ENCODE data around the gene SLC8A3. TPM values are rescaled to one million over a fixed set of nuclear protein-coding genes. Genes with fewer than 3 reads are reported as not detected.

The SLC8A3 gene
- total and polyA plus RNA-seq, 2 donors (not counting 3 experiments of a cell fraction or from before 2014, with no cell fraction given): not detected

DNA sequence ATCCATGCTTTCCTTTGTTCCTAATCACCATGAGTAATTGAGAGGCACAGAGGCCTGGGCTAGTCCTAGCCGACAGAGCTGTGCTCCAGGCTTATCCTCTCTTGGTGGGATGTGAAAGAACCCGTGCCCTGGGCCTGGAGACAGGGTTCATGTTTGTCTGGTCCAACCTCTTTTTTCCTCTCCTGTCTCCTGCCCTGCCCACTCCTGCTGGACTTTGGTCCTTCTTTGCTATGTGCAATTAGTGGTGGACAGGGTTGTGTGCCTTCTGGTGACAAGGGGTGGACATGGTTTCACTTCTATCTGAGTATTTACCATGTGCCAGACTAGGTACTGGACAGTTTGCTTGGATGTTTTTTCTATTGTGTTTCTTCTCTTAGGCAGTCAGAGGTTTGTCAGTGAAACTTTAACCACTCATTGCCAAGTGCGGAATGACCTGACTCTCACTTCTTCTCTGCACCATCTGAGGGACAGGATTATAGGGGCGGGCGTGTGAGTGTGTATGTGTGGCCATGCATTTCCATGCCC lies 183.4 kb downstream of the SLC8A3 start:
- Histone ChIP-seq H3K27me3 (ENCODE audit: control insufficient read depth in 2 of 2, insufficient read depth in 2 of 2, low read length in 2 of 2) (no peaks in the 10 kb centered on the region), H3K4me3 (replicated peaks in 1 of 3; ENCODE audit: insufficient read depth in 1 of 3, low read depth in 1 of 3, low read length in 3 of 3) (no peak overlapping the region), H3K36me3 (ENCODE audit: control insufficient read depth in 2 of 2, extremely low read depth in 1 of 2, insufficient read depth in 2 of 2, low read length in 2 of 2) (no peaks in the 10 kb centered on the region), H3K4me2 (ENCODE audit: insufficient read depth, low read length) (no peak overlapping the region), H2AFZ (ENCODE audit: low read depth, low read length) (no peak overlapping the region), H3K9me3 (replicated peaks; ENCODE audit: control insufficient read depth, insufficient read depth, low read length) (no peaks in the 10 kb centered on the region), H3K9me1 (replicated peaks; ENCODE audit: control insufficient read depth, extremely low read depth, insufficient read depth, low read length) (no peaks in the 10 kb centered on the region), H3K27ac (ENCODE audit: insufficient read depth, low read depth, low read length) (no peak overlapping the region), H3K79me2 (ENCODE audit: control insufficient read depth, insufficient read depth, low read length) (no peaks in the 10 kb centered on the region), H3K4me1 (ENCODE audit: control insufficient read depth, extremely low read depth, insufficient read depth, low read length) (no peaks in the 10 kb centered on the region), H3K9ac (replicated peaks; ENCODE audit: extremely low read depth, insufficient read depth, low read length) (no peak overlapping the region), H4K20me1 (replicated peaks; ENCODE audit: control insufficient read depth, extremely low read depth, insufficient read depth, low read length) (no peaks in the 10 kb centered on the region)
- TF ChIP-seq EZH2 (IDR thresholded peaks at IDR 0.05; ENCODE audit: borderline replicate concordance, low read depth, low read length, severe bottlenecking) (no peak), POLR2AphosphoS5 (IDR thresholded peaks at IDR 0.05; ENCODE audit: insufficient read depth, low read depth, low read length) (no peak), POLR2A (IDR thresholded peaks at IDR 0.05; ENCODE audit: low read depth, low read length) (no peak), GATA2 (IDR thresholded peaks at IDR 0.05; ENCODE audit: insufficient read depth, insufficient read length, low read depth, low read length) (no peak), FOS (IDR thresholded peaks at IDR 0.05; ENCODE audit: borderline replicate concordance, insufficient read depth, low read length) (no peak), JUN (IDR thresholded peaks at IDR 0.05; ENCODE audit: borderline replicate concordance, insufficient read depth, insufficient read length, low read depth) (no peak), MYC (IDR thresholded peaks at IDR 0.05; ENCODE audit: low read depth, low read length) (no peak)
- TF ChIP-seq, protein P1, sequence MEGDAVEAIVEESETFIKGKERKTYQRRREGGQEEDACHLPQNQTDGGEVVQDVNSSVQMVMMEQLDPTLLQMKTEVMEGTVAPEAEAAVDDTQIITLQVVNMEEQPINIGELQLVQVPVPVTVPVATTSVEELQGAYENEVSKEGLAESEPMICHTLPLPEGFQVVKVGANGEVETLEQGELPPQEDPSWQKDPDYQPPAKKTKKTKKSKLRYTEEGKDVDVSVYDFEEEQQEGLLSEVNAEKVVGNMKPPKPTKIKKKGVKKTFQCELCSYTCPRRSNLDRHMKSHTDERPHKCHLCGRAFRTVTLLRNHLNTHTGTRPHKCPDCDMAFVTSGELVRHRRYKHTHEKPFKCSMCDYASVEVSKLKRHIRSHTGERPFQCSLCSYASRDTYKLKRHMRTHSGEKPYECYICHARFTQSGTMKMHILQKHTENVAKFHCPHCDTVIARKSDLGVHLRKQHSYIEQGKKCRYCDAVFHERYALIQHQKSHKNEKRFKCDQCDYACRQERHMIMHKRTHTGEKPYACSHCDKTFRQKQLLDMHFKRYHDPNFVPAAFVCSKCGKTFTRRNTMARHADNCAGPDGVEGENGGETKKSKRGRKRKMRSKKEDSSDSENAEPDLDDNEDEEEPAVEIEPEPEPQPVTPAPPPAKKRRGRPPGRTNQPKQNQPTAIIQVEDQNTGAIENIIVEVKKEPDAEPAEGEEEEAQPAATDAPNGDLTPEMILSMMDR (IDR thresholded peaks at IDR 0.05; ENCODE audit: extremely low read depth in 1 of 2, insufficient read depth in 1 of 2, low read depth in 1 of 2, low read length in 2 of 2): no peak
- TF ChIP-seq, protein P2, sequence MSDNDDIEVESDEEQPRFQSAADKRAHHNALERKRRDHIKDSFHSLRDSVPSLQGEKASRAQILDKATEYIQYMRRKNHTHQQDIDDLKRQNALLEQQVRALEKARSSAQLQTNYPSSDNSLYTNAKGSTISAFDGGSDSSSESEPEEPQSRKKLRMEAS (IDR thresholded peaks at IDR 0.05; ENCODE audit: insufficient read depth, insufficient read length): no peak
- ChIA-PET POLR2A (no interaction called here), CTCF (interaction anchor here (0.9 kb wide), 1 partner anchor 23 kb away, joined by 3 read pairs; no protein-coding TSS in a partner anchor)
- DNase-seq (ENCODE audit: low read depth, low spot score) (no peak), FAIRE-seq (no peak)
- intact Hi-C loops (cut with micrococcal nuclease) (no loop called here), dilution Hi-C loops (cut with MboI; ENCODE audit: extremely low pct_ligation_motif_present, low sequenced_read_pairs) (no loop called here)
- BruUV-seq (replicated peaks): no TSS peak

Data from endothelial cell of umbilical vein (primary cell).